GM20000 (cell line): Measurements from ENCODE around the gene ILF3.
A peak's percentile ranks its signal among the peaks of the same experiment; 100 is the strongest.

ENCODE experiments used
- DNase-seq: peaks from one replicate; pipeline ENCODE4 v3.0.0; 2012; ENCODE audit warnings: low spot score
- CTCF ChIP-seq: IDR thresholded peaks from 2 replicates; pipeline ENCODE4 v1.5.1; 2012; ENCODE audit warnings: mild to moderate bottlenecking, control low read depth; ENCODE audit errors: extremely low read depth, missing control alignments

The ILF3 gene

GRCh38 chr19:10618846-10619245 is 35.3 kb upstream of the ILF3 start:
- TF ChIP-seq CTCF: no peak
- no peak for DNase-seq

GRCh38 chr19:10620786-10621185 is 33.4 kb upstream of the ILF3 start:
- DNase-seq: no peak
- TF ChIP-seq CTCF: no peak

GRCh38 chr19:10621966-10622365 is 32.2 kb upstream of the ILF3 start:
- no peak for TF ChIP-seq CTCF
- DNase-seq: no peak

- no peak for TF ChIP-seq CTCF
- no peak for DNase-seq
Measured at GRCh38 chr19:10624585-10624984, 29.6 kb upstream of the ILF3 start.

GRCh38 chr19:10625003-10625761 is 29.0 kb upstream of the ILF3 start, which contains the start of gene SLC44A2:
SLC44A2 (plus strand) TSS chr19:10625553; CDS start chr19:10625634, 81 bp downstream.
- DNase-seq: peak; percentile 25

GRCh38 chr19:10625762-10626138 is 28.4 kb upstream of the ILF3 start:
- DNase-seq: peak; percentile 27
- TF ChIP-seq CTCF: no peak

More at GRCh38 chr19:10625003-10625761, 29.0 kb upstream of the ILF3 start, which contains the start of gene SLC44A2:
- TF ChIP-seq CTCF: no peak

GRCh38 chr19:10631874-10632273 is 22.3 kb upstream of the ILF3 start:
- peak; percentile 4 for DNase-seq

More at GRCh38 chr19:10631874-10632273, 22.3 kb upstream of the ILF3 start:
- no peak for TF ChIP-seq CTCF
